Body of pancreas (tissue), 4 donors: Measurements from ENCODE around the gene RNGTT.

Experiments
- POLR2A ChIP-seq, 3 donors: fragments of 450-650 bp; IDR thresholded peaks; one replicate each; pipeline ENCODE4 v1.6.1; 2016; ENCODE audit warnings: antibody characterized with exemption in 3 of 3, mild to moderate bottlenecking in 2 of 3
- TF ChIP-seq, protein P1 (sequence below), 7 experiments: fragments of 450-650 bp in 4 of 7; fragments of 200-600 bp in 3 of 7; sonication (generic) in 3 of 7; IDR thresholded peaks; one replicate each; pipeline ENCODE4 v1.5.1; 2016 to 2019; ENCODE audit warnings: antibody characterized with exemption in 7 of 7

GRCh38 chr6:88869263-88870020, 94.0 kb downstream of the RNGTT start:
- TF ChIP-seq, protein P1, sequence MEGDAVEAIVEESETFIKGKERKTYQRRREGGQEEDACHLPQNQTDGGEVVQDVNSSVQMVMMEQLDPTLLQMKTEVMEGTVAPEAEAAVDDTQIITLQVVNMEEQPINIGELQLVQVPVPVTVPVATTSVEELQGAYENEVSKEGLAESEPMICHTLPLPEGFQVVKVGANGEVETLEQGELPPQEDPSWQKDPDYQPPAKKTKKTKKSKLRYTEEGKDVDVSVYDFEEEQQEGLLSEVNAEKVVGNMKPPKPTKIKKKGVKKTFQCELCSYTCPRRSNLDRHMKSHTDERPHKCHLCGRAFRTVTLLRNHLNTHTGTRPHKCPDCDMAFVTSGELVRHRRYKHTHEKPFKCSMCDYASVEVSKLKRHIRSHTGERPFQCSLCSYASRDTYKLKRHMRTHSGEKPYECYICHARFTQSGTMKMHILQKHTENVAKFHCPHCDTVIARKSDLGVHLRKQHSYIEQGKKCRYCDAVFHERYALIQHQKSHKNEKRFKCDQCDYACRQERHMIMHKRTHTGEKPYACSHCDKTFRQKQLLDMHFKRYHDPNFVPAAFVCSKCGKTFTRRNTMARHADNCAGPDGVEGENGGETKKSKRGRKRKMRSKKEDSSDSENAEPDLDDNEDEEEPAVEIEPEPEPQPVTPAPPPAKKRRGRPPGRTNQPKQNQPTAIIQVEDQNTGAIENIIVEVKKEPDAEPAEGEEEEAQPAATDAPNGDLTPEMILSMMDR (IDR thresholded peaks at IDR 0.05) = no peak
- TF ChIP-seq POLR2A (IDR thresholded peaks at IDR 0.05) = no peak
